ENCODE measurements around the gene CCNQ.

DNA sequence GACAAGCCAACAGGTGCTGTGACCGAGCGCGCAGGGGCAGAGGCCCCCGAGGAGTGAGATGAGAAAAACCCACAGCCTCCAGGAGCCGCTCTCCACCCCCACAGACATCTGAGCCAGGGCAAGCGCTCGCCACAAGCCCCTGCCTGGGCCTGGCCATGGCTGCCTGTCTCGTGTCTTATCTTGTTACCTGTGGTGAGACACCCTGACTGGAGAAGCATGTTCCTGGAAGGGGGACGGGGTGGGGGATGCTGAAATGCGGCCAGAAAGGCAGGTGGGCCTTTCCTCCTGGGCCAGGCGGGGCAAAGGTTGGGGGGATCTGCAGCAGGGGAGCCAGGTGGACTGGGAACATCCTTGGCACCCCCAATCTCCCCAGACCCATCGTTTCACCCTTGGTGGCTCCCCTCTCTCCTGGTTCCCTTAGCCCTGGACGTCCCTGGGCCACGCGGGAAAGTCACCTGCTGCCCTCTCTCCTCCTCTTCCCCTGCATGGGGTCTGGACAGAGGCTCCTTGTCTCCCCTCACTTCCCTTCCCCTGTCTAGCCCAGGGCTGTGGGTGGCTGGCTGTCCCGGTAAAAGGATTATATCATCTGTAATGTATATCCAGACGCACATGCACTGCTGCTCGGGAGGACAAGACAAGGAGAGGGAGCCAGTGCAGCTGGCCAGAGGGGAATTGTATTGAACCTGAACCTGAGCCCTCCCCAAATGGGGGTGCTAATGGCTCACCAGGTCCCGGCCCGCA is 39.7 kb upstream of the CCNQ start:
- TF ChIP-seq, protein P1, sequence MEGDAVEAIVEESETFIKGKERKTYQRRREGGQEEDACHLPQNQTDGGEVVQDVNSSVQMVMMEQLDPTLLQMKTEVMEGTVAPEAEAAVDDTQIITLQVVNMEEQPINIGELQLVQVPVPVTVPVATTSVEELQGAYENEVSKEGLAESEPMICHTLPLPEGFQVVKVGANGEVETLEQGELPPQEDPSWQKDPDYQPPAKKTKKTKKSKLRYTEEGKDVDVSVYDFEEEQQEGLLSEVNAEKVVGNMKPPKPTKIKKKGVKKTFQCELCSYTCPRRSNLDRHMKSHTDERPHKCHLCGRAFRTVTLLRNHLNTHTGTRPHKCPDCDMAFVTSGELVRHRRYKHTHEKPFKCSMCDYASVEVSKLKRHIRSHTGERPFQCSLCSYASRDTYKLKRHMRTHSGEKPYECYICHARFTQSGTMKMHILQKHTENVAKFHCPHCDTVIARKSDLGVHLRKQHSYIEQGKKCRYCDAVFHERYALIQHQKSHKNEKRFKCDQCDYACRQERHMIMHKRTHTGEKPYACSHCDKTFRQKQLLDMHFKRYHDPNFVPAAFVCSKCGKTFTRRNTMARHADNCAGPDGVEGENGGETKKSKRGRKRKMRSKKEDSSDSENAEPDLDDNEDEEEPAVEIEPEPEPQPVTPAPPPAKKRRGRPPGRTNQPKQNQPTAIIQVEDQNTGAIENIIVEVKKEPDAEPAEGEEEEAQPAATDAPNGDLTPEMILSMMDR (conservative IDR thresholded peaks at IDR 0.05; ENCODE audit: low read length): no peak
- TF ChIP-seq EZH2phosphoT487 (IDR thresholded peaks at IDR 0.05; ENCODE audit: borderline replicate concordance): no peak
